Tibial artery (tissue), 4 donors: ENCODE data around the gene SRGAP1.

Experiments used
- DNase-seq, 2 donors: peaks; one replicate each; pipeline ENCODE4 v3.0.0-alpha.2; 2019
- H3K27ac ChIP-seq, 2 donors: fragments of 200-600 bp; sonication (generic) in 1 of 2; 1 replicate in 1 of 2; 2 replicates in 1 of 2; pipeline ENCODE4 v1.5.1; 2018 to 2019; ENCODE audit warnings: mild to moderate bottlenecking in 1 of 2
- H3K27me3 ChIP-seq, 2 donors: fragments of 200-600 bp; sonication (generic) in 1 of 2; one replicate each; pipeline versions ENCODE4 v1.5.1 to v1.6.0; 2016 to 2019
- H3K36me3 ChIP-seq, 3 donors: fragments of 200-600 bp; sonication (generic) in 2 of 3; one replicate each; pipeline ENCODE4 v1.5.1; 2016 to 2019; ENCODE audit warnings: mild to moderate bottlenecking in 2 of 3
- H3K4me1 ChIP-seq, 4 donors: fragments of 200-600 bp; sonication (generic) in 2 of 4; 1 replicate in 3 of 4; 2 replicates in 1 of 4; pipeline ENCODE4 v1.5.1; 2016 to 2019
- H3K4me3 ChIP-seq, 2 donors: fragments of 200-600 bp; sonication (generic) in 1 of 2; 1 replicate in 1 of 2; 2 replicates in 1 of 2; pipeline ENCODE4 v1.5.1; 2018 to 2019; ENCODE audit warnings: mild to moderate bottlenecking in 2 of 2
- H3K9me3 ChIP-seq, 3 donors: fragments of 200-600 bp; sonication (generic) in 1 of 3; one replicate each; pipeline ENCODE4 v1.5.1; 2016 to 2019
- CTCF ChIP-seq, 2 experiments: fragments of 200-600 bp in 1 of 2; fragments of 450-650 bp in 1 of 2; IDR thresholded peaks; one replicate each; pipeline ENCODE4 v1.5.1; 2017 to 2019; ENCODE audit warnings: antibody characterized with exemption in 2 of 2, mild to moderate bottlenecking in 1 of 2, moderate library complexity in 1 of 2
- intact Hi-C: fragments of 100-400 bp; cut with DNase I; formaldehyde crosslinking; loops from one replicate; pipeline ENCODE4 v1.15.0; 2023; ENCODE audit warnings: low total_unique reads

SRGAP1 gene

GRCh38 chr12:64178122-64178521 is 333.6 kb downstream of the SRGAP1 start:
- no peaks in the 10 kb centered on the region for H3K36me3 ChIP-seq
- H3K27me3 ChIP-seq = no peaks in the 10 kb centered on the region
- intact Hi-C loops = no loop called here
- no peak overlapping the region for H3K4me3 ChIP-seq
- H3K4me1 ChIP-seq = peaks cover 0 to 24% (median 7%) of the 10 kb centered on the region in 4 donors
- H3K27ac ChIP-seq = no peak overlapping the region
- no peak for DNase-seq
- no peak for TF ChIP-seq CTCF (IDR thresholded peaks at IDR 0.05)
- no peaks in the 10 kb centered on the region for H3K9me3 ChIP-seq

GRCh38 chr12:64180951-64181350 is 336.5 kb downstream of the SRGAP1 start:
- H3K27ac ChIP-seq = peak overlapping the region in 1 of 2 donors; percentile 61
- intact Hi-C loops = loop anchor here (5.0 kb wide), 1 partner anchor 339 kb away; the partner anchor contains the start of gene SRGAP1
- no peak for TF ChIP-seq CTCF (IDR thresholded peaks at IDR 0.05)
- H3K4me3 ChIP-seq = peak overlapping the region; percentile 6 to 7
- peaks cover 0 to 24% (median 7%) of the 10 kb centered on the region in 4 donors for H3K4me1 ChIP-seq
- no peaks in the 10 kb centered on the region for H3K9me3 ChIP-seq
- H3K36me3 ChIP-seq = no peaks in the 10 kb centered on the region
- no peaks in the 10 kb centered on the region for H3K27me3 ChIP-seq
- DNase-seq = no peak

GRCh38 chr12:64181430-64182291 is 337.2 kb downstream of the SRGAP1 start:
- Histone ChIP-seq H3K4me3 (peak overlapping the region; percentile 6 to 7), H3K9me3 (no peaks in the 10 kb centered on the region), H3K27ac (peak overlapping the region; percentile 43 to 61), H3K4me1 (peaks cover 0 to 24% (median 7%) of the 10 kb centered on the region in 4 donors), H3K27me3 (no peaks in the 10 kb centered on the region), H3K36me3 (no peaks in the 10 kb centered on the region)
- intact Hi-C loops = loop anchor here (5.0 kb wide), 1 partner anchor 339 kb away; the partner anchor contains the start of gene SRGAP1
- peak; percentile 59 to 65 for TF ChIP-seq CTCF (IDR thresholded peaks at IDR 0.05)
- peak; percentile 52 to 74 for DNase-seq

- TF ChIP-seq CTCF (IDR thresholded peaks at IDR 0.05) = no peak
- Histone ChIP-seq H3K9me3 (no peaks in the 10 kb centered on the region), H3K27ac (no peak overlapping the region), H3K4me1 (peaks cover 0 to 24% (median 7%) of the 10 kb centered on the region in 4 donors), H3K27me3 (no peaks in the 10 kb centered on the region), H3K36me3 (no peaks in the 10 kb centered on the region), H3K4me3 (no peak overlapping the region)
- no peak for DNase-seq
- intact Hi-C loops = loop anchor here (5.0 kb wide), 1 partner anchor 342 kb away; the partner anchor contains the start of gene SRGAP1
Measured at GRCh38 chr12:64184216-64184615, 339.7 kb downstream of the SRGAP1 start.

- no peaks in the 10 kb centered on the region for H3K9me3 ChIP-seq
- H3K27ac ChIP-seq = no peak overlapping the region
- TF ChIP-seq CTCF (IDR thresholded peaks at IDR 0.05) = no peak
- peaks cover 0 to 8% (median 5%) of the 10 kb centered on the region in 4 donors for H3K4me1 ChIP-seq
- H3K36me3 ChIP-seq = no peaks in the 10 kb centered on the region
- no peak for DNase-seq
- H3K27me3 ChIP-seq = no peaks in the 10 kb centered on the region
- intact Hi-C loops = no loop called here
- no peak overlapping the region for H3K4me3 ChIP-seq
Measured at GRCh38 chr12:64186789-64187188, 342.3 kb downstream of the SRGAP1 start.
